Heart right ventricle (tissue), 16 donors: ENCODE measurements around the gene CKAP2L. TPM values are rescaled to one million over a fixed set of nuclear protein-coding genes. Genes with fewer than 3 reads are reported as not detected.

Source experiments
- ATAC-seq, 8 donors: fragments of 200-7000 bp; cut with Tn5 transposase; one replicate each; pipeline ENCODE4 v1.9.1; 2020; ENCODE audit warnings: mild to moderate bottlenecking in 8 of 8, moderate library complexity in 8 of 8, moderate number of reproducible peaks in 1 of 8
- DNase-seq, 2 donors: peaks; one replicate each; pipeline ENCODE4 v3.0.0-alpha.2; 2020
- H3K27ac ChIP-seq, 10 donors: fragments of 200-600 bp; sonication (generic) in 2 of 10; one replicate each; pipeline versions ENCODE4 v1.5.0 to v1.8.0; 2020 to 2022; ENCODE audit warnings: mild to moderate bottlenecking in 3 of 10
- H3K27me3 ChIP-seq, 7 donors: fragments of 200-600 bp; one replicate each; pipeline ENCODE4 v1.8.0; 2021 to 2022; ENCODE audit warnings: mild to moderate bottlenecking in 2 of 7
- H3K36me3 ChIP-seq, 9 donors: fragments of 200-600 bp; sonication (generic) in 1 of 9; one replicate each; pipeline versions ENCODE4 v1.5.0 to v1.8.0; 2020 to 2022; ENCODE audit warnings: mild to moderate bottlenecking in 2 of 9
- H3K4me1 ChIP-seq, 9 donors: fragments of 200-600 bp; sonication (generic) in 1 of 9; one replicate each; pipeline versions ENCODE4 v1.5.0 to v1.8.0; 2020 to 2022; ENCODE audit warnings: mild to moderate bottlenecking in 4 of 9
- H3K4me3 ChIP-seq, 10 donors: fragments of 200-600 bp; sonication (generic) in 2 of 10; one replicate each; pipeline versions ENCODE4 v1.5.0 to v1.8.0; 2020 to 2022; ENCODE audit warnings: mild to moderate bottlenecking in 7 of 10, moderate library complexity in 2 of 10
- H3K9me3 ChIP-seq, 11 donors: fragments of 200-600 bp in 10 of 11; sonication (generic) in 2 of 11; one replicate each; pipeline versions ENCODE4 v1.5.0 to v1.8.0; 2013 to 2022; ENCODE audit warnings: mild to moderate bottlenecking in 2 of 11, control low read depth in 1 of 11, moderate library complexity in 1 of 11
- WGBS, 2 donors: extraction: QIAGEN DNeasy Blood & Tissue Kit; methylation state at CpG; one replicate each; pipeline ENCODE4 v1.1.7; 2013; ENCODE audit warnings: inconsistent platforms in 1 of 2; 5-methylcytosine and 5-hydroxymethylcytosine counted together
- intact Hi-C, 10 donors: fragments of 100-400 bp; cut with DNase I; formaldehyde crosslinking; loops; one replicate each; pipeline versions ENCODE4 v1.11.1 to v1.14.2; 2022
- polyA plus RNA-seq, 2 donors: library from polyadenylated mRNA; stranded (reverse); fragments of 200-250 nt; gene quantifications; one replicate each; pipeline ENCODE4 v1.2.3, GENCODE V29; 2013
- total RNA-seq, 10 donors: library from RNA; stranded (reverse); fragmentation: NEBNext Ultra II Directional in 3 of 10; extraction: Animal tissue kit (Norgen Biotek cat#: 25700) in 3 of 10; gene quantifications; one replicate each; pipeline versions ENCODE4 v1.2.1 to v1.2.4, GENCODE V29; 2021 to 2023
- TF ChIP-seq, protein P1 (sequence below), 9 donors: fragments of 200-600 bp; sonication (generic) in 2 of 9; IDR thresholded peaks; one replicate each; pipeline versions ENCODE4 v1.5.0 to v1.8.0; 2021 to 2022; ENCODE audit warnings: antibody characterized with exemption in 9 of 9, mild to moderate bottlenecking in 5 of 9, moderate library complexity in 1 of 9
- donor health status: Arrhythmogenic right ventricular cardiomyopathy.
- donor health status: ischemic (EF 13 %, LVEDD 7.1; RV severe dilation, severe dysfunction).
- donor health status: healthy with polysubstance abuse.
- donor health status: DM: no; HTN: yes; CAD: no.
- donor health status: DM: no; HTN: no; CAD: no.
- donor health status: ischemic (EF 25% LVEDD 6.9; RV normal size, moderate dysfunction).
- donor health status: ischemic (EF 25% LVEDD 5.7; RV mildly dilated, moderate dysfunction).
- donor health status: healthy.
- donor health status: DM: yes; HTN: yes; CAD: no.
- donor health status: Ischemic cardiomyopathy.
- donor health status: ischemic (EF 35%, LVEDD 5.7; RV mildly dilated, moderate dysfunction).
- donor health status: nonischemic (EF 11% LVEDD 7.7; RV severe dilation, severe dysfunction).
- donor health status: DM: yes; HTN: yes; CAD: no.
- donor health status: PGD.
- donor health status: ischemic (EF 29% LVEDD 5.4; RV normal size, mild dysfunction).
- donor health status: nonischemic (EF 23%, LVEDD 6.1; RV moderate dilation, normal function).

Gene CKAP2L
- total and polyA plus RNA-seq, 12 donors: 0.03 to 1.8 (median 0.44) TPM; not detected in 5

DNA sequence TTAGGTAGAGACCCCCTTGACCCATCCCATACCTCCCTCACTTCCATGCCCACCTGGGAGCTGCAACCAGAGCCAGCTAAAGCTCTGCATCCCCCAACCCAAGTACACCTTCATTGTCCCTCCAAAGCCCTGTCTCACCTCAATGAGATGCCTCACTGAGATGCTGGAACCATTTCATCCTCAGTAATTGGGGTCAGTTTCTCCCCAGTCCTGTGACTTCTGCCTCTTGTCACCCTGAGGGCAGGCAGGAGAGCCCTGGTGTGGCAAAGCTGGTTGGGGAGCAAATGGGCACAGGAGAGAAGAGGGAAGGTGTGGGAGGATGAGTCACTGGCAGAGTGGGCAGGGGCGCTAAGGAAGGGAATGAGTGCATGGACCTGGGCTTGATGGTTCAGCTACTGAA is 71.5 kb downstream of the CKAP2L start:
- TF ChIP-seq, protein P1, sequence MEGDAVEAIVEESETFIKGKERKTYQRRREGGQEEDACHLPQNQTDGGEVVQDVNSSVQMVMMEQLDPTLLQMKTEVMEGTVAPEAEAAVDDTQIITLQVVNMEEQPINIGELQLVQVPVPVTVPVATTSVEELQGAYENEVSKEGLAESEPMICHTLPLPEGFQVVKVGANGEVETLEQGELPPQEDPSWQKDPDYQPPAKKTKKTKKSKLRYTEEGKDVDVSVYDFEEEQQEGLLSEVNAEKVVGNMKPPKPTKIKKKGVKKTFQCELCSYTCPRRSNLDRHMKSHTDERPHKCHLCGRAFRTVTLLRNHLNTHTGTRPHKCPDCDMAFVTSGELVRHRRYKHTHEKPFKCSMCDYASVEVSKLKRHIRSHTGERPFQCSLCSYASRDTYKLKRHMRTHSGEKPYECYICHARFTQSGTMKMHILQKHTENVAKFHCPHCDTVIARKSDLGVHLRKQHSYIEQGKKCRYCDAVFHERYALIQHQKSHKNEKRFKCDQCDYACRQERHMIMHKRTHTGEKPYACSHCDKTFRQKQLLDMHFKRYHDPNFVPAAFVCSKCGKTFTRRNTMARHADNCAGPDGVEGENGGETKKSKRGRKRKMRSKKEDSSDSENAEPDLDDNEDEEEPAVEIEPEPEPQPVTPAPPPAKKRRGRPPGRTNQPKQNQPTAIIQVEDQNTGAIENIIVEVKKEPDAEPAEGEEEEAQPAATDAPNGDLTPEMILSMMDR (IDR thresholded peaks at IDR 0.05): no peak
- peaks cover 0 to 33% (median 0%) of the 10 kb centered on the region in 9 donors for H3K4me1 ChIP-seq
- H3K27ac ChIP-seq: peak overlapping the region in 1 of 10 donors; percentile 79
- H3K9me3 ChIP-seq: no peaks in the 10 kb centered on the region
- DNase-seq (no peak), ATAC-seq (no peak)
- H3K27me3 ChIP-seq: no peaks in the 10 kb centered on the region
- H3K36me3 ChIP-seq: no peaks in the 10 kb centered on the region
- 94 to 96% methylated on average over 1 of the region's 1 CpG for WGBS, 2 donors
- H3K4me3 ChIP-seq: no peak overlapping the region
- intact Hi-C loops: loop anchor here in 6 of 10 donors (5.0 to 10.0 kb wide), 4 partner anchors 66 to 91 kb away; no protein-coding TSS in a partner anchor

DNA sequence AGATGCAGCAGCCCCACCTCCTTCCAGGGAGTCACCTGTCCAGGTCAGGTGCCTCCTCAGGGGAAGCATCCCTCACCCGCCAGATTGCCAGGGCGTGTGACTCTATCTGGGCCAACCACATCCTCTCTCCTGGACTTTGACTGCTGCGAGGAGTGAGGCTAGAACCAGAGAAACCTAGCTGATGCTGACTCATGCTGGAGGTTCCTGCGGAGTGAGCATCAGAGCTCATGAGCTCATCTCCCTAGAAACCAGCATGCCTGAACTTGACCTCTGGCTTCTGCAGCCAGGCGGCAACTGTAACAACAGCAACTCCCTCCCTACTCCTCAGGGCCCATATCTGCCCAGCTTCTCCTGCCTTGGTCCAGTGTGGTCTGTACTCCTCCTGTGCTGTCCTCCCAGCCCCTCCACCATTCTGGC is 71.9 kb downstream of the CKAP2L start:
- H3K27me3 ChIP-seq: no peaks in the 10 kb centered on the region
- 53 to 66% methylated on average over 5 of the region's 5 CpGs for WGBS, 2 donors
- H3K36me3 ChIP-seq: no peaks in the 10 kb centered on the region
- TF ChIP-seq, protein P1 (IDR thresholded peaks at IDR 0.05): no peak
- H3K4me3 ChIP-seq: no peak overlapping the region
- peaks cover 0 to 33% (median 0%) of the 10 kb centered on the region in 9 donors for H3K4me1 ChIP-seq
- H3K9me3 ChIP-seq: no peaks in the 10 kb centered on the region
- DNase-seq: no peak
- intact Hi-C loops: loop anchor here in 6 of 10 donors (5.0 to 10.0 kb wide), 4 partner anchors 65 to 90 kb away; no protein-coding TSS in a partner anchor
- H3K27ac ChIP-seq: peak overlapping the region in 3 of 10 donors; percentile 19 to 79 (median 34)
- ATAC-seq: peak; percentile 23 to 71 (median 55)

- Histone ChIP-seq H3K27me3 (no peaks in the 10 kb centered on the region), H3K4me3 (no peak overlapping the region), H3K9me3 (no peaks in the 10 kb centered on the region), H3K27ac (peak overlapping the region in 2 of 10 donors; percentile 34 to 79), H3K36me3 (no peaks in the 10 kb centered on the region), H3K4me1 (peaks cover 0 to 33% (median 0%) of the 10 kb centered on the region in 9 donors)
- 56 to 65% methylated on average over 4 of the region's 4 CpGs for WGBS, 2 donors
- intact Hi-C loops: loop anchor here in 8 of 10 donors (1.0 to 10.0 kb wide), 6 partner anchors 65 to 92 kb away; no protein-coding TSS in a partner anchor
- TF ChIP-seq, protein P1 (IDR thresholded peaks at IDR 0.05): no peak
- ATAC-seq (peak in 1 of 8 donors; percentile 25), DNase-seq (no peak)
Measured at GRCh38 chr2:112691881-112692281, 72.5 kb downstream of the CKAP2L start.

DNA sequence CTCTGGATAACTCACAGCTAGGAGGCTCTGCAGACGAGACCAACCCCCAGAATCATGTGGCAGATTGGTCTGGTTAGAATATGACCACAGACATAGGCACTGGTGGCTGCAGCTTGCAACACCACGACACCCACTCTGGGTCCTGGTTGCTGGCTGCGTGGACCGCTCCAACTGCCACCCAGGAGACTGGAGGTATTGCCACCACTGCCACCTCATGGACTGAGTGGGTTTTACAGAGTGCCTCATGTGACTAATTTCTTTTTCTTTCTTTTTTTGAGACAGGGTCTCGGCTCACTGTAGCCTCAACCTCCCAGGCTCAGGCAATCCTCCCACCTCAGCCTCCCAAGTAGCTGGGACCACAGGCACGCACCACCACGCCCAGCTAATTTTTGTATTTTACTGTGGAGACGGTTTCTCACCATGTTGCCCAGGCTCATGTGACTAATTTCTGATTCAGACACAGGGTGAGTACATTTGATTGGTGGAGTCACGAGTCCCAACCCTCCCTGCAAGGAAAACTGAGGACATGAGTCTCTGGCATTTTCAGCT is 73.5 kb downstream of the CKAP2L start:
- Histone ChIP-seq H3K36me3 (no peaks in the 10 kb centered on the region), H3K27me3 (no peaks in the 10 kb centered on the region)
- WGBS, 2 donors: 46 to 51% methylated on average over 9 of the region's 9 CpGs

More for the DNA sequence above, 73.5 kb downstream of the CKAP2L start:
- peaks cover 0 to 41% (median 0%) of the 10 kb centered on the region in 9 donors for H3K4me1 ChIP-seq
- peak overlapping the region in 1 of 10 donors; percentile 79 for H3K27ac ChIP-seq
- DNase-seq: peak; percentile 47 to 50
- peak; percentile 68 to 86 (median 78) for ATAC-seq
- TF ChIP-seq, protein P1 (IDR thresholded peaks at IDR 0.05): peak; percentile 37 to 71 (median 65)
- H3K9me3 ChIP-seq: no peaks in the 10 kb centered on the region
- intact Hi-C loops: loop anchor here in 8 of 10 donors (1.0 to 10.0 kb wide), 6 partner anchors 64 to 91 kb away; no protein-coding TSS in a partner anchor
- peak overlapping the region in 1 of 10 donors; percentile 18 for H3K4me3 ChIP-seq
